SK-N-SH (cell line): ENCODE data around the gene CACNA2D4. TPM values are rescaled to one million over a fixed set of nuclear protein-coding genes. Genes with fewer than 3 reads are reported as not detected.

ENCODE experiments used
- CTCF ChIA-PET: fragments of 300-600, 350-600 bp; formaldehyde crosslinking; extraction: SDS; loops from one replicate; lab custom pipeline; 2021; lab: Yijun Ruan, JAX
- POLR2A ChIA-PET: fragments of 350-600 bp; sonication (Branson Sonifier 250); formaldehyde crosslinking; extraction: SDS; loops from one replicate; lab custom pipeline; 2020; ENCODE audit warnings: antibody characterized with exemption, inconsistent platforms; lab: Yijun Ruan, JAX
- DNase-seq: peaks from one replicate; pipeline ENCODE4 v3.0.0; 2012
- H2AFZ ChIP-seq: fragments of 200-600 bp; sonication (generic); 2 replicates; pipeline ENCODE4 v1.8.1; 2016; ENCODE audit warnings: antibody characterized with exemption, mild to moderate bottlenecking, low read depth
- H3F3A ChIP-seq: fragments of 200-600 bp; sonication (generic); replicated peaks from 2 replicates; pipeline ENCODE3; 2016; ENCODE audit warnings: antibody characterized with exemption, mild to moderate bottlenecking; ENCODE audit not compliant: insufficient read depth
- H3K27ac ChIP-seq, 2 experiments: fragments of 200-500 bp in 1 of 2; fragments of 200-600 bp in 1 of 2; sonication (Bioruptor generic) in 1 of 2; sonication (generic), shearing (Covaris generic) in 1 of 2; 2 replicates each; pipeline versions ENCODE4 v1.5.1 to v1.6.1; 2014 to 2016; ENCODE audit warnings: low read depth in 2 of 2, inconsistent platforms in 1 of 2, low read length in 1 of 2, mild to moderate bottlenecking in 1 of 2, mixed read lengths in 1 of 2
- H3K27me3 ChIP-seq: fragments of 200-600 bp; sonication (generic), shearing (Covaris generic); 2 replicates; pipeline ENCODE4 v1.6.1; 2016; ENCODE audit warnings: mixed run types; ENCODE audit not compliant: insufficient read depth
- H3K36me3 ChIP-seq, 2 experiments: fragments of 200-500 bp in 1 of 2; fragments of 200-600 bp in 1 of 2; sonication (Bioruptor generic) in 1 of 2; sonication (generic) in 1 of 2; replicated peaks in 1 of 2; 2 replicates each; pipeline versions ENCODE3 to v1.5.1; 2014 to 2016; ENCODE audit warnings: low read length in 1 of 2, mild to moderate bottlenecking in 1 of 2; ENCODE audit not compliant: insufficient read depth in 2 of 2, control insufficient read depth in 1 of 2
- H3K4me1 ChIP-seq, 2 experiments: fragments of 200-500 bp in 1 of 2; fragments of 200-600 bp in 1 of 2; sonication (Bioruptor generic) in 1 of 2; sonication (generic), shearing (Covaris generic) in 1 of 2; 2 replicates each; pipeline versions ENCODE4 v1.5.1 to v1.6.1; 2014 to 2016; ENCODE audit warnings: low read depth in 1 of 2, low read length in 1 of 2, mixed run types in 1 of 2; ENCODE audit not compliant: insufficient read depth in 2 of 2, control insufficient read depth in 1 of 2
- H3K4me2 ChIP-seq: fragments of 200-600 bp; sonication (generic), shearing (Covaris generic); 2 replicates; pipeline ENCODE4 v1.6.1; 2017; ENCODE audit warnings: mixed run types
- H3K4me3 ChIP-seq, 2 experiments: fragments of 200-500 bp in 1 of 2; fragments of 200-600 bp in 1 of 2; sonication (Bioruptor generic) in 1 of 2; sonication (generic), shearing (Covaris generic) in 1 of 2; 2 replicates each; pipeline versions ENCODE4 v1.5.1 to v1.8.1; 2014 to 2016; ENCODE audit warnings: low read depth in 2 of 2, inconsistent platforms in 1 of 2, low read length in 1 of 2, mild to moderate bottlenecking in 1 of 2, mixed read lengths in 1 of 2, moderate library complexity in 1 of 2
- H3K79me2 ChIP-seq: fragments of 200-600 bp; sonication (generic); 2 replicates; pipeline ENCODE4 v1.8.1; 2017; ENCODE audit warnings: mild to moderate bottlenecking; ENCODE audit not compliant: insufficient read depth
- H3K9ac ChIP-seq: fragments of 200-600 bp; sonication (generic); 2 replicates; pipeline ENCODE4 v1.6.1; 2017; ENCODE audit warnings: mixed run types
- H3K9me2 ChIP-seq: fragments of 200-600 bp; sonication (generic); 2 replicates; pipeline ENCODE4 v1.6.1; 2017; ENCODE audit warnings: mixed run types
- H3K9me3 ChIP-seq: fragments of 200-600 bp; sonication (generic); 2 replicates; pipeline ENCODE4 v1.6.1; 2017; ENCODE audit warnings: mixed run types, mild to moderate bottlenecking, moderate library complexity
- H4K20me1 ChIP-seq: fragments of 200-600 bp; sonication (generic); 2 replicates; pipeline ENCODE4 v1.6.1; 2017; ENCODE audit warnings: mild to moderate bottlenecking, mixed run types; ENCODE audit not compliant: insufficient read depth
- FOSL2 ChIP-seq: IDR thresholded peaks from 2 replicates; pipeline ENCODE4 v1.4.0; 2012; ENCODE audit warnings: low read depth, mild to moderate bottlenecking, moderate library complexity, borderline replicate concordance
- FOXJ3 ChIP-seq: sonication (generic); formaldehyde crosslinking; IDR thresholded peaks from 2 replicates; pipeline ENCODE4 v1.5.1; 2020; ENCODE audit warnings: mild to moderate bottlenecking, missing genetic modification reagents
- FOXM1 ChIP-seq: IDR thresholded peaks from 2 replicates; pipeline ENCODE4 v1.4.0; 2012; ENCODE audit warnings: low read depth, mild to moderate bottlenecking
- GATA2 ChIP-seq: sonication (generic); formaldehyde crosslinking; IDR thresholded peaks from 2 replicates; pipeline ENCODE4 v1.5.0; 2020; ENCODE audit warnings: mild to moderate bottlenecking, missing genetic modification reagents
- MEF2A ChIP-seq: IDR thresholded peaks from 2 replicates; pipeline ENCODE4 v1.4.0; 2012; ENCODE audit warnings: low read depth, borderline replicate concordance
- NRF1 ChIP-seq: IDR thresholded peaks from 2 replicates; pipeline ENCODE4 v1.6.1; 2012; ENCODE audit warnings: low read depth, mild to moderate bottlenecking, low read length
- RAD21 ChIP-seq: IDR thresholded peaks from 2 replicates; pipeline ENCODE4 v1.6.1; 2012; ENCODE audit warnings: mild to moderate bottlenecking, low read length
- RFX5 ChIP-seq: IDR thresholded peaks from 2 replicates; pipeline ENCODE4 v1.6.1; 2012; ENCODE audit warnings: mild to moderate bottlenecking, improper control_type of control experiment, low read length
- WGBS: methylation state at CpG from one replicate; pipeline ENCODE4 v1.1.6; 2017; ENCODE audit warnings: low lambda C conversion rate; 5-methylcytosine and 5-hydroxymethylcytosine counted together
- polyA plus RNA-seq, 3 experiments: library from polyadenylated mRNA; depleted of rRNA; stranded (reverse); fragments of >200 nt; gene quantifications; 2 replicates each; pipeline ENCODE4 v1.2.3, GENCODE V29; 2012
- TF ChIP-seq, protein P1 (sequence below): fragments of 150-350 bp; IDR thresholded peaks from 2 replicates; pipeline ENCODE4 v1.6.1; 2016; ENCODE audit warnings: mild to moderate bottlenecking, low read depth, low read length
- TF ChIP-seq, protein P2 (sequence below): IDR thresholded peaks from 2 replicates; pipeline ENCODE4 v1.6.1; 2012; ENCODE audit warnings: mild to moderate bottlenecking, low read depth, low read length, moderate library complexity

The CACNA2D4 gene
- polyA plus RNA-seq, 1 of the 3 experiments (the other 2 are of a cell fraction): 0.02 TPM

DNA sequence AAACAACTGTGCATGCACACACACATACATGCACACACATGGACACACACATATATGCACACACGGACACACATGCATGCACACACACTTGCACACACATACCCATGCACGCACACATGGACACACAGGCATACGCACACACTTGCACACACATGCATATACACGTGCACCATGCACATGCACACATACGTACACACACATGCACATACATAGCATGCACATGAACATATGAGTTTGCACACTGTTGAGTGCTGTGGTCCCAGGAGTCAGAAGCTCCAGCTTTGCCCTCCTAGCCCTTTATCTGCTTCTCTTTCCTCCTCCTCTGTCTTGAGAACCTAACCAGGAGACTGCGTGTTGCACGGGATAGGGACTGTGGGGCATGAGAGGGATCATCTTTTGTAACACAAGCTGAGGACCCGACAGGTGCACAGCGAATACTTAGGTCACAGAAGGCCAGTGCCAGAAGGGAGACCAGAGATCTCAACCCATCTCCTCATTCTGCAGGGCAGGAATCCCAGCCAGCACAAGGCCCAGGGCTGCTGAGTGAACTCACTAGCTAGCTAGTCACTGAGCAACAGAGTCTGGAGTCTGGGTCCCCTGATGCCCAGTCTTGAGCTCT is 101.6 kb downstream of the CACNA2D4 start:
- H3K4me3 ChIP-seq: no peak overlapping the region
- CTCF ChIA-PET: interaction anchor here (1.1 to 1.7 kb wide), 3 partner anchors 10 to 183 kb away, joined by 3 to 6 read pairs (median 4); no protein-coding TSS in a partner anchor
- no peak for DNase-seq
- peaks cover 0 to 41% of the 10 kb centered on the region in 2 experiments; a peak in 1 of 4 replicates for H3K4me1 ChIP-seq
- peaks cover 35% of the 10 kb centered on the region; the same call in 1 of the 2 replicates for H3K27me3 ChIP-seq
- no peak overlapping the region for H3K9ac ChIP-seq
- no peaks in the 10 kb centered on the region for H3K9me3 ChIP-seq
- H2AFZ ChIP-seq: no peak overlapping the region
- no peak overlapping the region for H3K4me2 ChIP-seq
- H3K27ac ChIP-seq: no peak overlapping the region
- peak; percentile 5; the same call in 1 of the 2 replicates for TF ChIP-seq GATA2 (CRISPR knock-in tag)
- no peak for TF ChIP-seq FOXJ3
- TF ChIP-seq RFX5: no peak
- H4K20me1 ChIP-seq: no peaks in the 10 kb centered on the region
- no peaks in the 10 kb centered on the region for H3K36me3 ChIP-seq
- POLR2A ChIA-PET: no interaction called here
- H3F3A ChIP-seq: no peaks in the 10 kb centered on the region
- no peaks in the 10 kb centered on the region for H3K9me2 ChIP-seq
- WGBS: 66% methylated on average over 9 of the region's 9 CpGs
- H3K79me2 ChIP-seq: no peaks in the 10 kb centered on the region

DNA sequence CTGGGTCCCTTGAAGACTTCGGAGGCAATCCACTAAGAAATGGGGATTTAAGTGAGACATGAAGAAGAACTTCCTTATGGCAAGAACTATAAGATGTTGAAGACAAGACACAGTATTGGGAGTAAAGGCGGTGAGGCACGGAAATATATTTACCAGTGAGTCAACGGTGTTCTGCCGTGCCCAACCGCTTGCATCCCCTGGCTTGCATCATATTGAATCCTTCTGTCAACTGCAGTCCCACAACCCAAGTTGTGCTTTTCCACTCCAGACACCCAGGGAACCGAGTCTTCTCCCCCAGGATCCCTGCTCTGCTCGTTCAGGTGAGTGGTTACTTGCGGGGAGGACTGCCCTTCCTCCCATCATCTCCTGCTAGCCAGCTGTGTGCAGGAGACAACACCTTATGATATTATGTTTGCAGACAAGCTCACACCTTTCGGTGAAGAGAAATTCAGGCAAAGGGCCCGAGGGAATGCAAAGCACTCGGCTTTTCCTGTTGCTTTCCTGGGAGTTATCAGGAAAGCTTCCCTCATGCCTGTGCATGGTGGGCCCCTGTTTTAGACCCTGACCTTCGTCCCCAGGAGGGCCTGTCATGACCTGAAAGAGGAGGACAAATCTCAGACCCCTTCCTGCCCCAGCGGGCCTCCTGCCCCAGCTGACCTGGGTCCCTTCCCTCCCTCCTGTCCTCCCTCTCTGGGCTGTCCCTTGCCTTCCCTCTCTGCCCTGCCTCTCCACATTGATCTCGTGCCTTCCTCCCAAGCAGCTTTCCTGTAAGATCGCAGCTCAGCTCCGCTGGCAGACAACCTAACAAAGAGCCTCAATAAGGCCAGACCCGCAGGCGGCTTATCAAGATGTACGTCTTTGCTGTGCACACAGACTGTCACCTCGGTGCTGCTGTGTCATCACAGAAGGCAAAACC is 102.4 kb downstream of the CACNA2D4 start:
- Histone ChIP-seq H2AFZ (no peak overlapping the region), H3K27me3 (peaks cover 29% of the 10 kb centered on the region; the same call in 1 of the 2 replicates), H3K4me1 (peaks cover 0 to 33% of the 10 kb centered on the region in 2 experiments; a peak in 1 of 4 replicates), H3K9ac (no peak overlapping the region), H3K79me2 (no peaks in the 10 kb centered on the region), H4K20me1 (no peaks in the 10 kb centered on the region), H3K27ac (no peak overlapping the region), H3F3A (no peaks in the 10 kb centered on the region), H3K9me3 (no peaks in the 10 kb centered on the region), H3K4me3 (no peak overlapping the region), H3K9me2 (no peaks in the 10 kb centered on the region), H3K36me3 (no peaks in the 10 kb centered on the region), H3K4me2 (no peak overlapping the region)
- peak; percentile 43 for DNase-seq
- ChIA-PET CTCF (interaction anchor here (1.1 to 1.7 kb wide), 4 partner anchors 9 to 182 kb away, joined by 3 to 9 read pairs (median 5); no protein-coding TSS in a partner anchor), POLR2A (no interaction called here)
- 64% methylated on average over 18 of the region's 21 CpGs for WGBS
- no peak for TF ChIP-seq NRF1
- TF ChIP-seq GATA2 (CRISPR knock-in tag): peak; percentile 48
- TF ChIP-seq MEF2A: no peak
- TF ChIP-seq, protein P1, sequence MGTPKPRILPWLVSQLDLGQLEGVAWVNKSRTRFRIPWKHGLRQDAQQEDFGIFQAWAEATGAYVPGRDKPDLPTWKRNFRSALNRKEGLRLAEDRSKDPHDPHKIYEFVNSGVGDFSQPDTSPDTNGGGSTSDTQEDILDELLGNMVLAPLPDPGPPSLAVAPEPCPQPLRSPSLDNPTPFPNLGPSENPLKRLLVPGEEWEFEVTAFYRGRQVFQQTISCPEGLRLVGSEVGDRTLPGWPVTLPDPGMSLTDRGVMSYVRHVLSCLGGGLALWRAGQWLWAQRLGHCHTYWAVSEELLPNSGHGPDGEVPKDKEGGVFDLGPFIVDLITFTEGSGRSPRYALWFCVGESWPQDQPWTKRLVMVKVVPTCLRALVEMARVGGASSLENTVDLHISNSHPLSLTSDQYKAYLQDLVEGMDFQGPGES: no peak
- no peak for TF ChIP-seq RAD21
- TF ChIP-seq FOXM1: no peak
- TF ChIP-seq, protein P2, sequence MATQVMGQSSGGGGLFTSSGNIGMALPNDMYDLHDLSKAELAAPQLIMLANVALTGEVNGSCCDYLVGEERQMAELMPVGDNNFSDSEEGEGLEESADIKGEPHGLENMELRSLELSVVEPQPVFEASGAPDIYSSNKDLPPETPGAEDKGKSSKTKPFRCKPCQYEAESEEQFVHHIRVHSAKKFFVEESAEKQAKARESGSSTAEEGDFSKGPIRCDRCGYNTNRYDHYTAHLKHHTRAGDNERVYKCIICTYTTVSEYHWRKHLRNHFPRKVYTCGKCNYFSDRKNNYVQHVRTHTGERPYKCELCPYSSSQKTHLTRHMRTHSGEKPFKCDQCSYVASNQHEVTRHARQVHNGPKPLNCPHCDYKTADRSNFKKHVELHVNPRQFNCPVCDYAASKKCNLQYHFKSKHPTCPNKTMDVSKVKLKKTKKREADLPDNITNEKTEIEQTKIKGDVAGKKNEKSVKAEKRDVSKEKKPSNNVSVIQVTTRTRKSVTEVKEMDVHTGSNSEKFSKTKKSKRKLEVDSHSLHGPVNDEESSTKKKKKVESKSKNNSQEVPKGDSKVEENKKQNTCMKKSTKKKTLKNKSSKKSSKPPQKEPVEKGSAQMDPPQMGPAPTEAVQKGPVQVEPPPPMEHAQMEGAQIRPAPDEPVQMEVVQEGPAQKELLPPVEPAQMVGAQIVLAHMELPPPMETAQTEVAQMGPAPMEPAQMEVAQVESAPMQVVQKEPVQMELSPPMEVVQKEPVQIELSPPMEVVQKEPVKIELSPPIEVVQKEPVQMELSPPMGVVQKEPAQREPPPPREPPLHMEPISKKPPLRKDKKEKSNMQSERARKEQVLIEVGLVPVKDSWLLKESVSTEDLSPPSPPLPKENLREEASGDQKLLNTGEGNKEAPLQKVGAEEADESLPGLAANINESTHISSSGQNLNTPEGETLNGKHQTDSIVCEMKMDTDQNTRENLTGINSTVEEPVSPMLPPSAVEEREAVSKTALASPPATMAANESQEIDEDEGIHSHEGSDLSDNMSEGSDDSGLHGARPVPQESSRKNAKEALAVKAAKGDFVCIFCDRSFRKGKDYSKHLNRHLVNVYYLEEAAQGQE: no peak
- no peak for TF ChIP-seq FOSL2
